Measurements from ENCODE around the gene PDK2.

The PDK2 gene

DNA sequence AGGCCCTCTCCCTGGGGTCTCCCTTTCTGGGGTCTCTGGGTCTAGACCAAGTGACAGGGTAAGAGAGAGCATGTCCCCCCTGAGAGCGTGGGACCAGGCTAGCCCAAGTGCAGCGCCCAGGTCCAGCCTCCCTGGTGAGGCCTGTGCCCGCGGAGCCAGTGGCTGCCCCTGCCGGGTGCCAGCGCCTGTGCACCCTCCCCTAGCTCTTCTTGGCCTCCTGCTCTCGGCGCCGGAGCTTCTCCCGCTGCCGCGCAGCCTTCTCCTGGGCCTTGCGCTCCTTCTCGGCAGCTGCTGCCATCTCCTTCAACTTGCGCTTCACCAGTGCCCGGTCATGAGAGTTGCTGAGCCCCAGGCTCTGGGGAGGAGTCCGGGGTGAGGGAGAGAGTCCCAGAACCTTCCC, 17.5 kb downstream of the PDK2 start:
- H3K9me2 ChIP-seq (replicated peaks; ENCODE audit: control insufficient read depth, low read length), result no peaks in the 10 kb centered on the region
- TF ChIP-seq EZH2phosphoT487 (IDR thresholded peaks at IDR 0.05; ENCODE audit: borderline replicate concordance, low read length), result no peak
- TF ChIP-seq CTCF (IDR thresholded peaks at IDR 0.05; ENCODE audit: low read depth, low read length, poor library complexity, severe bottlenecking), result no peak
- H3K4me2 ChIP-seq (ENCODE audit: low read length), result no peak overlapping the region
- no peaks in the 10 kb centered on the region for H3K36me3 ChIP-seq (ENCODE audit: control insufficient read depth, low read length)
- H3K27me3 ChIP-seq (ENCODE audit: control insufficient read depth, low read length), result peaks cover 17% of the 10 kb centered on the region
- peaks cover 4% of the 10 kb centered on the region; the same call in 1 of the 2 replicates for H3K4me1 ChIP-seq (ENCODE audit: control insufficient read depth, low read length)
- H3K79me2 ChIP-seq (ENCODE audit: control insufficient read depth, low read length), result no peaks in the 10 kb centered on the region
- no peaks in the 10 kb centered on the region for H4K20me1 ChIP-seq (ENCODE audit: control insufficient read depth, insufficient read depth, low read depth, low read length)
- no peaks in the 10 kb centered on the region for H3F3A ChIP-seq (ENCODE audit: control insufficient read depth, insufficient read depth)
- no peaks in the 10 kb centered on the region for H3K9me3 ChIP-seq (ENCODE audit: control insufficient read depth, insufficient read depth, low read length)
- no peak overlapping the region for H3K27ac ChIP-seq (ENCODE audit: low read depth, low read length)
- H3K4me3 ChIP-seq (ENCODE audit: low read length), result no peak overlapping the region

DNA sequence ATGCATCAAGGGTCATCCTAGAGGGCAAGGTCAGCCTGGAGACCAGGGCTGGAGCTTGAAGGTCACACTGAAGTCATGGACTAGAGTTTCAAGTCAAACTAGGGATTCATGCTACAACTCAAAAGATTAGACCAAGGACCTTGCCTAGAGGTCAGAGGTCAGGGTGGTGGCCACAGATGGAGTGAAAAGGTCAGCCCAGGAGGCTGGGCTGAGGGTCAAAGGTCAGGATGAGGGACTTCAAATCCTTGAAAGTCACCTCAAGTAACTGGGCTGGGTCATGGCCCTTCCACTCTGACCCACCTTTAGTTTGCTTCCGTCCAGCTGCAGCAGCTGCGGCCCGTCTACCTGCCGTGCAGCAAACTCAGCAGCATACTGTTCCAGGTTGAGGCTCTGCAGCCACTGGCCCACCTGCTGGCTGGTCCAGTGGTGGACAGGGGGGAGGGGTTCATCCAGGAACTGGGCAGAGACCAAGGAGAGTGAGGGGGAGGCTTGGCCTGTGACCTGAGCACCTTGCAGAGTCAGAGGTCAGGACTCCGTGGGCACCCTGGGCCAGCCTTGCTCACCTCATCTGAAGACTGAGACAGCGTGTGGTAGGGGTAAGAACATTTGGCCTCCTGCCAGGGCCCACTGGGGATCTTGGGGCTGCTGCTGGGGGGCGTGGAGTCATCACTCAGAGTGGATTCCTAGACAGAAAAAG, 18.6 kb downstream of the PDK2 start:
- Histone ChIP-seq H3K4me3 (ENCODE audit: low read length) (no peak overlapping the region), H3K27me3 (ENCODE audit: control insufficient read depth, low read length) (peaks cover 27% of the 10 kb centered on the region), H3K9me2 (replicated peaks; ENCODE audit: control insufficient read depth, low read length) (no peaks in the 10 kb centered on the region), H4K20me1 (ENCODE audit: control insufficient read depth, insufficient read depth, low read depth, low read length) (no peaks in the 10 kb centered on the region), H3F3A (ENCODE audit: control insufficient read depth, insufficient read depth) (no peaks in the 10 kb centered on the region), H3K9me3 (ENCODE audit: control insufficient read depth, insufficient read depth, low read length) (no peaks in the 10 kb centered on the region), H3K4me1 (ENCODE audit: control insufficient read depth, low read length) (peaks cover 4% of the 10 kb centered on the region; the same call in 1 of the 2 replicates), H3K27ac (ENCODE audit: low read depth, low read length) (no peak overlapping the region), H3K36me3 (ENCODE audit: control insufficient read depth, low read length) (no peaks in the 10 kb centered on the region), H3K4me2 (ENCODE audit: low read length) (no peak overlapping the region), H3K79me2 (ENCODE audit: control insufficient read depth, low read length) (no peaks in the 10 kb centered on the region)
- TF ChIP-seq EZH2phosphoT487 (IDR thresholded peaks at IDR 0.05; ENCODE audit: borderline replicate concordance, low read length) (no peak), CTCF (IDR thresholded peaks at IDR 0.05; ENCODE audit: low read depth, low read length, poor library complexity, severe bottlenecking) (no peak)

- H4K20me1 ChIP-seq (ENCODE audit: control insufficient read depth, insufficient read depth, low read depth, low read length), result no peaks in the 10 kb centered on the region
- no peak overlapping the region for H3K4me2 ChIP-seq (ENCODE audit: low read length)
- no peak for TF ChIP-seq EZH2phosphoT487 (IDR thresholded peaks at IDR 0.05; ENCODE audit: borderline replicate concordance, low read length)
- TF ChIP-seq CTCF (IDR thresholded peaks at IDR 0.05; ENCODE audit: low read depth, low read length, poor library complexity, severe bottlenecking), result no peak
- H3F3A ChIP-seq (ENCODE audit: control insufficient read depth, insufficient read depth), result no peaks in the 10 kb centered on the region
- H3K9me2 ChIP-seq (replicated peaks; ENCODE audit: control insufficient read depth, low read length), result no peaks in the 10 kb centered on the region
- H3K79me2 ChIP-seq (ENCODE audit: control insufficient read depth, low read length), result no peaks in the 10 kb centered on the region
- H3K27ac ChIP-seq (ENCODE audit: low read depth, low read length), result no peak overlapping the region
- peaks cover 4% of the 10 kb centered on the region; the same call in 1 of the 2 replicates for H3K4me1 ChIP-seq (ENCODE audit: control insufficient read depth, low read length)
- peaks cover 31% of the 10 kb centered on the region for H3K27me3 ChIP-seq (ENCODE audit: control insufficient read depth, low read length)
- H3K36me3 ChIP-seq (ENCODE audit: control insufficient read depth, low read length), result no peaks in the 10 kb centered on the region
- no peak overlapping the region for H3K4me3 ChIP-seq (ENCODE audit: low read length)
- H3K9me3 ChIP-seq (ENCODE audit: control insufficient read depth, insufficient read depth, low read length), result no peaks in the 10 kb centered on the region
These were observed 19.2 kb downstream of the PDK2 start for GRCh38 chr17:50114401-50114800.
